Large intestine (tissue), 3 donors: ENCODE data around the gene ZNF41. TPM values are rescaled to one million over a fixed set of nuclear protein-coding genes. Genes with fewer than 3 reads are reported as not detected.
"Not testable (repeated sequence)": the region's sequence is repeated elsewhere in the genome, so short reads cannot be mapped to it uniquely, and the experiment has no call there.

Source experiments
- DNase-seq, 2 donors: peaks; one replicate each; pipeline versions ENCODE4 v3.0.0 to v3.0.0-alpha.2; 2013
- H3K27ac ChIP-seq: one replicate; pipeline ENCODE4 v1.5.1; 2013; ENCODE audit warnings: low read length
- H3K27me3 ChIP-seq: 2 replicates; pipeline ENCODE4 v1.6.1; 2013; ENCODE audit warnings: low read length; ENCODE audit not compliant: control insufficient read depth, insufficient read depth
- H3K36me3 ChIP-seq: 2 replicates; pipeline ENCODE4 v1.6.1; 2013; ENCODE audit warnings: low read length; ENCODE audit not compliant: control insufficient read depth, insufficient read depth
- H3K4me1 ChIP-seq: one replicate; pipeline ENCODE4 v1.6.1; 2013; ENCODE audit warnings: low read length; ENCODE audit not compliant: control insufficient read depth, insufficient read depth
- H3K4me3 ChIP-seq: one replicate; pipeline ENCODE4 v1.5.1; 2013; ENCODE audit warnings: low read length
- H3K9me3 ChIP-seq: one replicate; pipeline ENCODE4 v1.6.1; 2013; ENCODE audit warnings: mild to moderate bottlenecking, low read depth, low read length, moderate library complexity; ENCODE audit not compliant: control insufficient read depth
- WGBS: methylation state at CpG from one replicate; pipeline ENCODE4 v1.1.5; 2013; ENCODE audit warnings: low lambda C conversion rate; ENCODE audit not compliant: insufficient coverage; 5-methylcytosine and 5-hydroxymethylcytosine counted together
- polyA plus RNA-seq: library from polyadenylated mRNA; unstranded; fragments of 120-200 nt; gene quantifications from one replicate; pipeline ENCODE4 v1.2.1, GENCODE V29; 2013

The ZNF41 gene
- polyA plus RNA-seq, 1 donor = 7.7 TPM

GRCh38 chrX:47512383-47512782 lies 29.4 kb upstream of the ZNF41 start:
- not testable (repeated sequence) for H3K27me3 ChIP-seq, H3K4me1 ChIP-seq, DNase-seq, H3K36me3 ChIP-seq, H3K4me3 ChIP-seq, H3K9me3 ChIP-seq, H3K27ac ChIP-seq
- no CpG with 5 or more reads among the region's 6 CpGs for WGBS

DNA sequence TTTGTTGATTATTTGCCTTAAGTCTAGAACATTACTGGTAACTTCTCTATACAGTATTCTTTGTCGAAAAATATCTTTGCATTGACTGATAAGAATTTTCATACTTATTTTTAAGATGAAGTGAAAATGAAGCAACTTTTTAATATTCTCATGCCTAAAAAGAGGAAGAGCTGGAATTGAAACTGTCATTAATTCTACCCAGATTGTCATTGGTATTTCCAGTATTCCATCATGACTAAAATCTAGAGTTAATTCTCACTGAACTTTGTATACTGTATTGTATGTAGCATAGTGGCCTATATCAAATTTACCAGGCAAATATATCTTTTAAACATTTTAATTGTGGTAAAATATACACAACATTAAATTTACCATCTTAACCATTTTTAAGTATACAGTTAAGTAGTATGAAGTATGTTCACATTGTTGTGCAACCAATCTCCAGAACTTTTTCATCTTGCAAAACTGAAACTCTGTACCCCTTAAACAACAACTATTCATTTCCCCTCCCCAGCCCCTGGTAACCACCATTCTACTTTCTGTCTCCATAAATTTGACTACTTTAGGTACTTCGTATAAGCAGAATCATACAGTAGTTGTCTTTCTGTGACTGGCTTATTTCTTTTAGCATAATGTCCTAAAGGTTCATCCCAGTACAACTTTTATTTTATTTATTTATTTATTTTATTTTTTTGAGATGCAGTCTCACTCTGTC lies 24.3 kb upstream of the ZNF41 start:
- Histone ChIP-seq H3K9me3 (no peaks in the 10 kb centered on the region), H3K36me3 (no peaks in the 10 kb centered on the region), H3K4me1 (no peaks in the 10 kb centered on the region), H3K27me3 (no peaks in the 10 kb centered on the region), H3K27ac (no peak overlapping the region), H3K4me3 (no peak overlapping the region)
- no peak for DNase-seq
- WGBS = 100% methylated on average over 1 of the region's 2 CpGs

DNA sequence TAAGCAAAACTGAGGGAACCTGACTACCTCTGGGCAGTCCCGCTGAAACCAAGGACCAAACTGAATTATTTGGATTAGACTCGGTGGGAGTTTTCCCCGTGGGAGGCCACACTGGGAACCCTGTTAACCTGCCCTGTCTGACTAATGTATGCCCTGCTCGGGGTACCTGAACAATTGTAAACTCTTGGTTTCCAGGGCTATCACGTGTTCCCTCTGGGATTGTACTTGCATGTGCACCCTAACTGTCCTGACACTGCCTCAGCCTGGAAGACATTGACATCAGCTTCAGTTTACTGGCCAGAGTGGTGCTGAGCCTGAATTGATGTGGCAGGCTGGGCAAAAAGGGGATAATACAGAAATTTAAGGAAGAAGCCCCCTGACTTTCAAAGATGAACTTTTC lies 20.1 kb upstream of the ZNF41 start:
- Histone ChIP-seq H3K4me3 (no peak overlapping the region), H3K27me3 (no peaks in the 10 kb centered on the region), H3K27ac (no peak overlapping the region), H3K4me1 (no peaks in the 10 kb centered on the region), H3K36me3 (no peaks in the 10 kb centered on the region), H3K9me3 (no peaks in the 10 kb centered on the region)
- DNase-seq = no peak
- WGBS = no CpG with 5 or more reads among the region's 5 CpGs

GRCh38 chrX:47502316-47503125 lies 19.5 kb upstream of the ZNF41 start:
- no peaks in the 10 kb centered on the region for H3K4me1 ChIP-seq
- H3K36me3 ChIP-seq = no peaks in the 10 kb centered on the region
- no peaks in the 10 kb centered on the region for H3K9me3 ChIP-seq
- no peak for DNase-seq
- H3K27me3 ChIP-seq = no peaks in the 10 kb centered on the region
- no peak overlapping the region for H3K27ac ChIP-seq
- no CpG with 5 or more reads among the region's 7 CpGs for WGBS
- no peak overlapping the region for H3K4me3 ChIP-seq

GRCh38 chrX:47501226-47502074 lies 18.4 kb upstream of the ZNF41 start:
- H3K4me1 ChIP-seq = no peaks in the 10 kb centered on the region
- H3K9me3 ChIP-seq = no peaks in the 10 kb centered on the region
- no CpG with 5 or more reads among the region's 7 CpGs for WGBS
- H3K27me3 ChIP-seq = no peaks in the 10 kb centered on the region
- H3K4me3 ChIP-seq = no peak overlapping the region
- no peaks in the 10 kb centered on the region for H3K36me3 ChIP-seq
- DNase-seq = no peak
- H3K27ac ChIP-seq = no peak overlapping the region

- no peak for DNase-seq
- Histone ChIP-seq H3K27ac (no peak overlapping the region), H3K9me3 (no peaks in the 10 kb centered on the region), H3K36me3 (no peaks in the 10 kb centered on the region), H3K4me1 (no peaks in the 10 kb centered on the region), H3K4me3 (no peak overlapping the region), H3K27me3 (no peaks in the 10 kb centered on the region)
- no CpG with 5 or more reads among the region's 5 CpGs for whole genome bisulfite sequencing
These were observed 17.5 kb upstream of the ZNF41 start for GRCh38 chrX:47500554-47500953.

DNA sequence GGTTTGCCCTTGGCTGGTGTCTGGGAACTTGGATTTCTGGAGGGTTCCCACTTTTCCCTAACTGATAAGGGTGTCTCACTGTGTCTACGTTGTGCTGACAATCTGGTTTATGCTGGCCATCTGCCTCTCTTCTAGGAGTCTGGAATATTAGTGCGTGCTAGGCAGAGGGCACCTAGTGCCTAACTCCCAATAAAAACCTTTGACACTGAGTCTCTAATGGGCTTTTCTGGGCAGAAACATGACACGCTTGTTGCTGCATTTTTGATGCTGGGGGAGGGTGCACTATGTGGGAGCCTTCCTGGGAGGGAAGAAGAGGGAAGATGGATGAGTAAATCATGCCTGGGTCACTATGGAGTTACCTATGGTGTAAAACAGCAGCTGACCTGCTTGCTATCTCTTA lies 16.3 kb upstream of the ZNF41 start:
- Histone ChIP-seq H3K36me3 (no peaks in the 10 kb centered on the region), H3K9me3 (no peaks in the 10 kb centered on the region), H3K4me1 (no peaks in the 10 kb centered on the region), H3K4me3 (no peak overlapping the region), H3K27ac (no peak overlapping the region), H3K27me3 (no peaks in the 10 kb centered on the region)
- no CpG with 5 or more reads among the region's 3 CpGs for WGBS
- DNase-seq = no peak

- Histone ChIP-seq H3K27ac (no peak overlapping the region), H3K4me3 (no peak overlapping the region), H3K36me3 (no peaks in the 10 kb centered on the region), H3K4me1 (no peaks in the 10 kb centered on the region), H3K9me3 (no peaks in the 10 kb centered on the region), H3K27me3 (no peaks in the 10 kb centered on the region)
- no CpG with 5 or more reads among the region's 4 CpGs for WGBS
- DNase-seq = no peak
These were observed 15.4 kb upstream of the ZNF41 start for GRCh38 chrX:47498411-47498810.

GRCh38 chrX:47497271-47497888 lies 14.4 kb upstream of the ZNF41 start:
- H3K9me3 ChIP-seq = no peaks in the 10 kb centered on the region
- no peaks in the 10 kb centered on the region for H3K4me1 ChIP-seq
- no peak overlapping the region for H3K4me3 ChIP-seq
- no peaks in the 10 kb centered on the region for H3K36me3 ChIP-seq
- DNase-seq = no peak
- no peak overlapping the region for H3K27ac ChIP-seq
- H3K27me3 ChIP-seq = no peaks in the 10 kb centered on the region
- no CpG with 5 or more reads among the region's 2 CpGs for WGBS

DNA sequence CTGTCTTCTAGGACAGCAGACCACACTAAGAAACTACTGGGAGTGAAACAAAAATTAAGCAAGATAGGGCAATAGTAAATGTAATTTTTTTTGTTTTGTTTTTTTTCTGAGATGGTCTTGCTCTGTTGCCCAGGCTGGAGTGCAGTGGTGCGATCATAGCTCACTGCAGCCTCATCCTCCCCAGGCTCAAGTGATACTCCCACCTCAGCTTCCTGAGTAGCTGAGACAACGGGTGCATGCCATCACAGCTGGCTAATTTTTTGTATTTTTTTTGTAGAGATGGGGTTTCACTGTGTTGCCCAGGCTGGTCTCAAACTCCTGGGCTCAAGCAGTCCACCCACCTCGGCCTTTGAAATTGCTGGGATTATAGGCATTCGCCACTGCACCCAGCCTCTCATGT lies 9.1 kb upstream of the ZNF41 start:
- not testable (repeated sequence) for H3K4me3 ChIP-seq, H3K9me3 ChIP-seq, DNase-seq, H3K27me3 ChIP-seq, H3K27ac ChIP-seq, H3K4me1 ChIP-seq, H3K36me3 ChIP-seq
- no CpG with 5 or more reads among the region's 4 CpGs for WGBS
